KOPT-K1 (cell line): ENCODE data around the gene FAM184B.
"Not testable (repeated sequence)": the region's sequence is repeated elsewhere in the genome, so short reads cannot be mapped to it uniquely, and the experiment has no call there.

Experiments
- H3K27ac ChIP-seq: fragments of 200-600 bp; sonication (generic); 2 replicates; pipeline ENCODE4 v1.5.1; 2016; ENCODE audit warnings: antibody characterized with exemption, mild to moderate bottlenecking, low read depth, low read length; ENCODE audit not compliant: poor library complexity, severe bottlenecking
- H3K36me3 ChIP-seq: fragments of 200-600 bp; sonication (generic); 2 replicates; pipeline ENCODE4 v1.5.1; 2017; ENCODE audit warnings: antibody characterized with exemption, mild to moderate bottlenecking, low read length, moderate library complexity; ENCODE audit not compliant: insufficient read depth
- H3K9me3 ChIP-seq: fragments of 200-600 bp; sonication (generic); 2 replicates; pipeline ENCODE4 v1.5.1; 2017; ENCODE audit warnings: antibody characterized with exemption, low read length, mild to moderate bottlenecking; ENCODE audit not compliant: insufficient read depth, poor library complexity, severe bottlenecking

The FAM184B gene

GRCh38 chr4:17690898-17691297 lies 90.5 kb downstream of the FAM184B start:
- H3K27ac ChIP-seq, result no peak overlapping the region
- H3K36me3 ChIP-seq, result no peaks in the 10 kb centered on the region
- H3K9me3 ChIP-seq, result no peaks in the 10 kb centered on the region

- Histone ChIP-seq H3K9me3 (no peaks in the 10 kb centered on the region), H3K27ac (no peak overlapping the region), H3K36me3 (no peaks in the 10 kb centered on the region)
Measured at GRCh38 chr4:17690135-17690534, 91.3 kb downstream of the FAM184B start.

DNA sequence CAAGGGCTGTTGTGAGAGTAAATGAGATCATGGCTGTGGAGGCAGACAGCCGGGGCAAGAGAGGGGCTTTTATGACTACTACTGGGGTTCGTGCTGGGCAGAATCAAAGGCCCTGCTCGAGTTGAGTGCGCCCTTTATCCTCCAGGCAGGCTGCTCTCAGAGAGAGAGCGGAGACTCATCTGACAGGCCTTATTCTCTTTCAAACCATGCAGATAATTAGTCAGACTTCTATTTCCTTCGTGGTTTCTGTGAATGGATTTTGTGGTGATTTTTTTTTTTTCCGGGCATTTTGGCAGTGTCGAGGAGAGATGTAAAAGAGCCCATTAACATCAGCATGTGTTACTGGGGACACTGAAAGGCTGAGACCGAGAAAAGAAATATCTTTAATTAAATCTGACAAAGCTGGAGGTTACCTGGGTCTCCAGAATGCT lies 93.4 kb downstream of the FAM184B start:
- no peak overlapping the region for H3K27ac ChIP-seq

DNA sequence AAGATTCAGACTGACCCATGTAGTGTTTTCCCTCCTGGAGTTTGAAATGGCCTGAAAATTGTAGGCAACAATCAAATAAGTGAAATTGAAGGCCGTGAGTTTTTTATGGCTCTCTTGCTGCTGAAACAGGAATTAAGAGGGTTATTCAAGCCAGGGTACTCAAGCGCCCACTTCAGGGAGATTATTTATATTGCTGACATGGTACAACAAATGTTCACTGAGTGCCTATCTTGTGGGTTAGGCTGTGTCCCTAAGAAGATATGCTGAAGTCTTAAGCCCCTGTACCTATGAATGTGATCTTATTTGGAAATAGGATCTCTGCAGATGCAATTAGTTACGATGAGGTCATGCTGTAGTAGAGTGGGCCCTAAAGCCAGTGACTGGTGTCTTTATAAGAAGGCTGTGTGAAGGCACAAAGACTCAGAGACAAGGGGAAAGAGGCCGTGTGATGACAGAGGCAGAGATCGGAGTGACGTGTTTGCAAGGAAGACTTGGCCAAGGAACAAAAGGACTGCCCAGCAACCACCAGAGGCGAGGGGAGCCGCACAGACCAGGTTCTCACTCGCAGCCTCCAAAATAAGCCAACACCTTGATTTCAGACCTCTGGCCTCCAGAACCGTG lies 94.1 kb downstream of the FAM184B start:
- H3K27ac ChIP-seq, result no peak overlapping the region
- no peaks in the 10 kb centered on the region for H3K36me3 ChIP-seq
- H3K9me3 ChIP-seq, result no peaks in the 10 kb centered on the region

More for the DNA sequence above, 93.4 kb downstream of the FAM184B start:
- no peaks in the 10 kb centered on the region for H3K9me3 ChIP-seq
- H3K36me3 ChIP-seq, result no peaks in the 10 kb centered on the region

DNA sequence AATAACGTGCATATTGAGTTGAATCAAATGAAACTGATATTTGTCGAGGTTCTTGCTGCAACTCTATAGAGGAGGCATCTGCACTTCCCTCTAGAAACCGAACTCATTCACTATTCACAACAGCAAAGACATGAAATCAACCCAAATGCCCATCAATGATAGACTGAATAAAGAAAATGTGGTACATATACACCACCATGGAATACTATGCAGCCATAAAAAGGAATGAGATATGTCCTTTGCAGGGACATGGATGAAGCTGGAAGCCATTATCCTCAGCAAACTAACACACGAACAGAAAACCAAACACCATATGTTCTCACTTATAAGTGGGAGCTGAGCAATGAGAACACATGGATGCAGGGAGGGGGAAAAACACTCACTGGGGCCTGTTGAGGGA lies 96.8 kb downstream of the FAM184B start:
- H3K27ac ChIP-seq, H3K9me3 ChIP-seq, H3K36me3 ChIP-seq: not testable (repeated sequence)

DNA sequence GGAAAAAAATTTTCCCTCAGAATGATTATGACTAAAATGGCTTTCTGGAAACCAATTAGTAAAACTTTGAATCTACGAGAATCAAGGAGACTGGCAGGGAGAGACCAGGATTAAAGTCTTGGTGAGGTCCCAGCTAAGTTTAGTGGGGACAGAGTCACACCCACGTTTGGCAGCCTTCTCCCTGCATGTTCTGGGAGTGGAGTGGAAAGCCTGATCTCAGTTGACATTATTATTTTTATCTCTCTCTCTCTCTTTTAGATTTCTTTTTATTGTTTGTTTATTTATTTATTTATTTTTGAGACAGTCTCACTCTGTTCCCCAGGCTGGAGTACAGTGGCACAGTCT lies 99.2 kb downstream of the FAM184B start:
- Histone ChIP-seq H3K36me3 (no peaks in the 10 kb centered on the region), H3K27ac (no peak overlapping the region), H3K9me3 (no peaks in the 10 kb centered on the region)

GRCh38 chr4:17681281-17682221 lies 99.9 kb downstream of the FAM184B start:
- Histone ChIP-seq H3K36me3 (no peaks in the 10 kb centered on the region), H3K9me3 (no peaks in the 10 kb centered on the region), H3K27ac (no peak overlapping the region)

GRCh38 chr4:17680559-17681280 lies 100.7 kb downstream of the FAM184B start:
- Histone ChIP-seq H3K9me3 (no peaks in the 10 kb centered on the region), H3K36me3 (no peaks in the 10 kb centered on the region), H3K27ac (no peak overlapping the region)

- no peak overlapping the region for H3K27ac ChIP-seq
- H3K9me3 ChIP-seq, result peaks cover 6% of the 10 kb centered on the region
- no peaks in the 10 kb centered on the region for H3K36me3 ChIP-seq
Measured at GRCh38 chr4:17670423-17670822, 111.0 kb downstream of the FAM184B start.

GRCh38 chr4:17667653-17668201 lies 113.7 kb downstream of the FAM184B start:
- H3K9me3 ChIP-seq, result peaks cover 6% of the 10 kb centered on the region
- no peaks in the 10 kb centered on the region for H3K36me3 ChIP-seq
- no peak overlapping the region for H3K27ac ChIP-seq

- Histone ChIP-seq H3K36me3 (no peaks in the 10 kb centered on the region), H3K9me3 (peaks cover 5% of the 10 kb centered on the region), H3K27ac (no peak overlapping the region)
Measured at GRCh38 chr4:17667253-17667652, 114.2 kb downstream of the FAM184B start.

- Histone ChIP-seq H3K27ac (no peak overlapping the region), H3K36me3 (no peaks in the 10 kb centered on the region), H3K9me3 (no peaks in the 10 kb centered on the region)
Measured at GRCh38 chr4:17665852-17666251, 115.6 kb downstream of the FAM184B start.

- no peak overlapping the region for H3K27ac ChIP-seq
- H3K9me3 ChIP-seq, result no peaks in the 10 kb centered on the region
- no peaks in the 10 kb centered on the region for H3K36me3 ChIP-seq
Measured at GRCh38 chr4:17665346-17665745, 116.1 kb downstream of the FAM184B start.

DNA sequence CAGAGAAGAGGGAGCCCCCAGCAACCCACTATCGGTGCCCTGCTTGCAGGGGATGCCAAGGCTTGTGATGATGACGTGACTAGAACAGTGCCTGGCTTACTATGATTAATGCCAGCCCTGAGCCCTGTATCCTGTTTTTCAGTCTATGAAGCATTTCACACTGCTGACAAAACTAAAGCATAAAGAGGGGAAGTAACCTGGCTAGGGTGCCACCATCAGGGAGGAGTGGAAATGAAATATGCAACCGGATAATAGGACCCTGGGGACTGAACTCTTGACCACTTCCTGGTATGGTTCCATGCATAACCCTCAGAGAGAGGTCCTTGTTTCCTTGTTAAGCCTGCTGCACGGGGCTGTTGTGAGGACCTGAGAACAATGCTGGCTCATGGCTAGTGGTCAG lies 116.7 kb downstream of the FAM184B start:
- Histone ChIP-seq H3K27ac (no peak overlapping the region), H3K9me3 (no peaks in the 10 kb centered on the region), H3K36me3 (no peaks in the 10 kb centered on the region)

DNA sequence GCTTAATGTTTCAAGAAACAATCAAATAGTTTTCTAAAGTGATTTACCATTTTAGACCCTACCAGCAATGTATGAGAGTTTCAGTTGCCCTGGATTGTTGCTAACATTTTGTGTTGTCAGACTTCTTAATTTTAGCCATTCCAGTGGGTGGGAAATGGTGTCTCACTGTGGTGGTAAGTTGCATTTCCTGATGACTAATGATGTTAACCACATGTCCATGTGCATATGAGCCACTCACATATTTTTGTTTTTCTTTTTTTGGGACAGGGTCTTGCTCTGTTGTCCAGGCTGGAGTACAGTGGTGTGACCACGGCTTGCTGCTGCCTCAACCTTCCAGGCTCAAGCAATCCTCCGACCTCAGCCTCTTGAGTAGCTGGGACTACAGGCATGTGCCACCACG lies 118.7 kb downstream of the FAM184B start:
- no peaks in the 10 kb centered on the region for H3K36me3 ChIP-seq
- no peak overlapping the region for H3K27ac ChIP-seq
- H3K9me3 ChIP-seq, result no peaks in the 10 kb centered on the region
